DOHH2 (cell line): ENCODE results near the gene DPP6.

Experiments
- EZH2phosphoT487 ChIP-seq: fragments of 200-600 bp; sonication (generic); IDR thresholded peaks from 2 replicates; pipeline ENCODE4 v1.6.1; 2017; ENCODE audit warnings: borderline replicate concordance, mild to moderate bottlenecking, antibody characterized with exemption, low read length, moderate library complexity, mixed read lengths
- TF ChIP-seq, protein P1 (sequence below): fragments of 200-600 bp; sonication (generic); IDR thresholded peaks from one replicate; pipeline ENCODE4 v1.5.1; 2014; ENCODE audit warnings: antibody characterized with exemption, mild to moderate bottlenecking, low read depth, low read length; ENCODE audit not compliant: poor library complexity, severe bottlenecking

DNA sequence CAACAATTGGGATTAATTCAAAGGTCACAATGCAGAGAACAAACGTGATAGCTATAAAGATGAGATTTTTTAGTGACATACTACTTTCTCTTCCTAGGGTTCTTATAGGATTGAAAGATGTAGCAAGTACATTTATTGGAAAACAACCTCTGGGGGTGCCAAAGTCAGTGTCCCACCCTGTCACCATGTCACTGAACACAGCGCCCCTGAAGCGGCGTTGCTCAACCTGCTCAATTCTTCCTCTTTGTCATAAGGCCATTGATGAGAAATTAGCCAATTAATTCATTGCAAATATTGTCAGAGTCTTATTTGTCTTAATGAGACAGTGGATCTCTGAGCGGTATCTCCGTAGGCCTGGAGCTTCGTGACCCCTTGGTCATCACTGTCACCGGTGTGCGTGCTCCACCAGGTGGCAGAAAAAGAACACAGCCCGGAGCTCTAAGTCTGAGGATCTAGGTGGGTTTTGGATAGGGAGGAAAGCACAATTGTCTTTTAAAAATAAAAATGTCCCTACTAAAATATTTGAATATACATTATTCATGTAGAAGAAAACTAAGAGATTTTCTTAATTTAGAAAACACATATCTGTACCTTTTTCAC, 588.2 kb downstream of the DPP6 start:
- TF ChIP-seq, protein P1, sequence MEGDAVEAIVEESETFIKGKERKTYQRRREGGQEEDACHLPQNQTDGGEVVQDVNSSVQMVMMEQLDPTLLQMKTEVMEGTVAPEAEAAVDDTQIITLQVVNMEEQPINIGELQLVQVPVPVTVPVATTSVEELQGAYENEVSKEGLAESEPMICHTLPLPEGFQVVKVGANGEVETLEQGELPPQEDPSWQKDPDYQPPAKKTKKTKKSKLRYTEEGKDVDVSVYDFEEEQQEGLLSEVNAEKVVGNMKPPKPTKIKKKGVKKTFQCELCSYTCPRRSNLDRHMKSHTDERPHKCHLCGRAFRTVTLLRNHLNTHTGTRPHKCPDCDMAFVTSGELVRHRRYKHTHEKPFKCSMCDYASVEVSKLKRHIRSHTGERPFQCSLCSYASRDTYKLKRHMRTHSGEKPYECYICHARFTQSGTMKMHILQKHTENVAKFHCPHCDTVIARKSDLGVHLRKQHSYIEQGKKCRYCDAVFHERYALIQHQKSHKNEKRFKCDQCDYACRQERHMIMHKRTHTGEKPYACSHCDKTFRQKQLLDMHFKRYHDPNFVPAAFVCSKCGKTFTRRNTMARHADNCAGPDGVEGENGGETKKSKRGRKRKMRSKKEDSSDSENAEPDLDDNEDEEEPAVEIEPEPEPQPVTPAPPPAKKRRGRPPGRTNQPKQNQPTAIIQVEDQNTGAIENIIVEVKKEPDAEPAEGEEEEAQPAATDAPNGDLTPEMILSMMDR, result peak; percentile 21
- TF ChIP-seq EZH2phosphoT487, result no peak
